Type B pancreatic cell (in vitro differentiated cells): Measurements from ENCODE around the gene HOXA5. TPM values are rescaled to one million over a fixed set of nuclear protein-coding genes. Genes with fewer than 3 reads are reported as not detected.

Experiments
- DNase-seq: peaks from one replicate; pipeline ENCODE4 v3.0.0; 2021; ENCODE audit warnings: mixed read lengths; ENCODE audit not compliant: unreplicated experiment; ENCODE audit errors: extremely low spot score
- H3K27ac Mint-ChIP-seq: 2 replicates; pipeline ENCODE4 v1.8.0; 2021; ENCODE audit warnings: mild to moderate bottlenecking, mixed read lengths
- H3K27me3 Mint-ChIP-seq: 2 replicates; pipeline ENCODE4 v1.8.0; 2021; ENCODE audit warnings: mixed read lengths
- H3K36me3 Mint-ChIP-seq: 2 replicates; pipeline ENCODE4 v1.8.0; 2021; ENCODE audit warnings: mixed read lengths
- H3K4me1 Mint-ChIP-seq: one replicate; pipeline ENCODE4 v1.8.0; 2021; ENCODE audit warnings: mixed read lengths; ENCODE audit not compliant: unreplicated experiment
- H3K4me3 Mint-ChIP-seq: 2 replicates; pipeline ENCODE4 v1.8.0; 2021; ENCODE audit warnings: mild to moderate bottlenecking, mixed read lengths
- H3K9me3 Mint-ChIP-seq: 2 replicates; pipeline ENCODE4 v1.8.0; 2021; ENCODE audit warnings: mixed read lengths
- total RNA-seq: library from RNA; stranded (reverse); gene quantifications from 2 replicates; pipeline ENCODE4 v1.2.1, GENCODE V29; 2021; ENCODE audit warnings: low replicate concordance
- TF ChIP-seq, protein P1 (sequence below): fragments of 200-600 bp; sonication (generic); conservative IDR thresholded peaks from 2 replicates; pipeline ENCODE4 v1.5.0; 2021; ENCODE audit warnings: antibody characterized with exemption, mild to moderate bottlenecking

Gene HOXA5
- total RNA-seq, 1 donor from 2014 or later, result 77.7 TPM

- Mint-ChIP-seq H3K27ac (peak overlapping the region; percentile 97), H3K4me1 (peaks cover 51% of the 10 kb centered on the region), H3K36me3 (peaks cover 43% of the 10 kb centered on the region), H3K27me3 (peaks cover 66% of the 10 kb centered on the region), H3K4me3 (peak overlapping the region; percentile 97), H3K9me3 (no peaks in the 10 kb centered on the region)
- TF ChIP-seq, protein P1, sequence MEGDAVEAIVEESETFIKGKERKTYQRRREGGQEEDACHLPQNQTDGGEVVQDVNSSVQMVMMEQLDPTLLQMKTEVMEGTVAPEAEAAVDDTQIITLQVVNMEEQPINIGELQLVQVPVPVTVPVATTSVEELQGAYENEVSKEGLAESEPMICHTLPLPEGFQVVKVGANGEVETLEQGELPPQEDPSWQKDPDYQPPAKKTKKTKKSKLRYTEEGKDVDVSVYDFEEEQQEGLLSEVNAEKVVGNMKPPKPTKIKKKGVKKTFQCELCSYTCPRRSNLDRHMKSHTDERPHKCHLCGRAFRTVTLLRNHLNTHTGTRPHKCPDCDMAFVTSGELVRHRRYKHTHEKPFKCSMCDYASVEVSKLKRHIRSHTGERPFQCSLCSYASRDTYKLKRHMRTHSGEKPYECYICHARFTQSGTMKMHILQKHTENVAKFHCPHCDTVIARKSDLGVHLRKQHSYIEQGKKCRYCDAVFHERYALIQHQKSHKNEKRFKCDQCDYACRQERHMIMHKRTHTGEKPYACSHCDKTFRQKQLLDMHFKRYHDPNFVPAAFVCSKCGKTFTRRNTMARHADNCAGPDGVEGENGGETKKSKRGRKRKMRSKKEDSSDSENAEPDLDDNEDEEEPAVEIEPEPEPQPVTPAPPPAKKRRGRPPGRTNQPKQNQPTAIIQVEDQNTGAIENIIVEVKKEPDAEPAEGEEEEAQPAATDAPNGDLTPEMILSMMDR, result no peak
- DNase-seq, result no peak
Measured at GRCh38 chr7:27099453-27100370, 43.8 kb downstream of the HOXA5 start.

GRCh38 chr7:27098578-27099451, 44.7 kb downstream of the HOXA5 start:
- TF ChIP-seq, protein P1, result no peak
- peak overlapping the region; percentile 97 for H3K4me3 Mint-ChIP-seq
- H3K27me3 Mint-ChIP-seq, result peaks cover 67% of the 10 kb centered on the region
- peaks cover 43% of the 10 kb centered on the region for H3K36me3 Mint-ChIP-seq
- H3K27ac Mint-ChIP-seq, result peak overlapping the region; percentile 97
- H3K9me3 Mint-ChIP-seq, result no peaks in the 10 kb centered on the region
- no peak for DNase-seq
- H3K4me1 Mint-ChIP-seq, result peaks cover 50% of the 10 kb centered on the region

DNA sequence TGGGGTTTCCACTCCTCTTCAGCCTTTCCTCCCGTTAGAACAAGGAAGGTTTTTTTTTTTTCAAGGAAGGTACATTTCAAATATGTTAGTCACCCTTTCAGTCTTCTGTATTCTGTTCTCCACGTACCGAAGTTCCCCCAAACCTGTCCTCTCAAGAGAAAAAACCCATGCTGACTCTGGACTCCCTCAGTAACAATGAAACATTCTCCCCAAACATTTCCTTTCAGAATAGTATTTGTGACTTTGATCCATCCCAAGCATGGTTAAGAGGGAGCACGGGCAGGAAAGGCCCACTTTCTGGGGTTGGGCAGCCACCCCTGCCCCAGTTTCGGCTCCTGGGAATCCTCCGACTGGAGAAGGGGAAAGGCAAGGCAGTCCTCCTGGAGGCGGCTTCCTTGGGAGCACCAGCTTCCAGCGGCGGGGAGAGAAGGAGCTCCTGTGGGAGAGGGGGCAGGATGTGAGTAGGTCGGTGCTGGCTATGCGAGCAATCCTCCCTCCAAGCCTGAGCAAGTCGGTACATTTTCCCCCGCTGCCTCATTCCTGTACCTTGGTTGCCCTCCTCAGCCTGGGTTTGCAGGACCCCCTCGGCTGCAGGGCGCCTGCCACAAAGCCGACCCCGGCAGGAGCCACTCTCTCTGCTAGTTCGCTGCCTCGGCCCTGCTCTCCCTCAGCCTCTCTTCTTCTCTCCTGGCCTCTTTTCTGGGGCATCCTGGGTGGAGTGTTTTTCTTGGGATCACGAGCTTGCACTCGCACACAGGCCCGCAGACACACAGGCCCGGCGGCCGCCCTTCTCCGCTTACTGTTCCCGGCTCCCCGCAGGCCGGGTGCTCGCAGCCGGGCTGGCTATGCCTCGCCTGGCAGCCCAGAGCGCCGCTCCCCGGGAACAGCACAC, 45.5 kb downstream of the HOXA5 start:
- DNase-seq, result no peak
- Mint-ChIP-seq H3K27ac (peak overlapping the region; percentile 97), H3K36me3 (peaks cover 43% of the 10 kb centered on the region), H3K4me3 (peak overlapping the region; percentile 97), H3K4me1 (peaks cover 49% of the 10 kb centered on the region), H3K27me3 (peaks cover 65% of the 10 kb centered on the region), H3K9me3 (no peaks in the 10 kb centered on the region)
- TF ChIP-seq, protein P1, result no peak

- no peak for DNase-seq
- Mint-ChIP-seq H3K9me3 (no peaks in the 10 kb centered on the region), H3K27me3 (peaks cover 63% of the 10 kb centered on the region), H3K36me3 (peaks cover 43% of the 10 kb centered on the region), H3K4me3 (peak overlapping the region; percentile 97), H3K27ac (peak overlapping the region; percentile 97), H3K4me1 (peaks cover 50% of the 10 kb centered on the region)
- TF ChIP-seq, protein P1, result no peak
Measured at GRCh38 chr7:27096768-27097514, 46.5 kb downstream of the HOXA5 start.
